Stomach (tissue), 19 donors: Measurements from ENCODE around the gene EPG5. TPM values are rescaled to one million over a fixed set of nuclear protein-coding genes. Genes with fewer than 3 reads are reported as not detected.

ENCODE experiments used
- DNase-seq, 2 donors: peaks; one replicate each; pipeline versions ENCODE4 v3.0.0 to v3.0.0-alpha.2; 2013 to 2019
- H3K27ac ChIP-seq, 5 donors: fragments of 200-600 bp in 4 of 5; sonication (generic) in 4 of 5; one replicate each; pipeline ENCODE4 v1.5.1; 2013 to 2019; ENCODE audit warnings: mild to moderate bottlenecking in 1 of 5, moderate library complexity in 1 of 5
- H3K27me3 ChIP-seq, 3 donors: fragments of 200-600 bp; sonication (generic); one replicate each; pipeline ENCODE4 v1.5.1; 2017 to 2019; ENCODE audit warnings: mixed run types in 1 of 3
- H3K36me3 ChIP-seq, 4 donors: fragments of 200-600 bp; sonication (generic); 1 replicate in 3 of 4; 2 replicates in 1 of 4; pipeline ENCODE4 v1.5.1; 2016 to 2019
- H3K4me1 ChIP-seq, 4 donors: fragments of 200-600 bp; sonication (generic); one replicate each; pipeline ENCODE4 v1.5.1; 2016 to 2019
- H3K4me3 ChIP-seq, 4 donors: fragments of 200-600 bp; sonication (generic) in 3 of 4; one replicate each; pipeline ENCODE4 v1.5.1; 2016 to 2019; ENCODE audit warnings: mild to moderate bottlenecking in 1 of 4
- H3K9me3 ChIP-seq, 4 donors: fragments of 200-600 bp; sonication (generic); one replicate each; pipeline ENCODE4 v1.5.1; 2016 to 2019
- EP300 ChIP-seq: sonication (generic); formaldehyde crosslinking; IDR thresholded peaks from one replicate; pipeline ENCODE4 v1.6.1; 2017; ENCODE audit warnings: antibody characterized with exemption
- POLR2A ChIP-seq, 4 donors: fragments of 450-650 bp; IDR thresholded peaks; one replicate each; pipeline ENCODE4 v1.6.1; 2016; ENCODE audit warnings: antibody characterized with exemption in 4 of 4, control low read depth in 2 of 4, mild to moderate bottlenecking in 1 of 4, moderate library complexity in 1 of 4
- POLR2AphosphoS5 ChIP-seq, 3 donors: sonication (generic); formaldehyde crosslinking; IDR thresholded peaks; one replicate each; pipeline ENCODE4 v1.6.1; 2016; ENCODE audit warnings: antibody characterized with exemption in 3 of 3
- WGBS, 5 donors: extraction: QIAGEN DNeasy Blood & Tissue Kit in 3 of 5; methylation state at CpG; one replicate each; pipeline versions ENCODE4 v1.1.5 to v1.1.7; 2013 to 2018; 5-methylcytosine and 5-hydroxymethylcytosine counted together
- intact Hi-C: fragments of 100-400 bp; cut with DNase I; formaldehyde crosslinking; loops from one replicate; pipeline ENCODE4 v1.15.1; 2023; ENCODE audit warnings: low total_unique reads
- long read RNA-seq, 10 donors: transcript quantifications; one replicate each; lab custom pipeline, GENCODE V29; 2026
- polyA plus RNA-seq, 3 donors: library from polyadenylated mRNA; stranded (reverse); fragments of 200-250 nt; gene quantifications; one replicate each; pipeline ENCODE4 v1.2.3, GENCODE V29; 2013
- total RNA-seq, 5 donors: library from RNA; depleted of rRNA; stranded (reverse); fragments of >200 nt; gene quantifications; one replicate each; pipeline versions ENCODE4 v1.1.0 to v1.2.3, GENCODE V29; 2014 to 2016
- TF ChIP-seq, protein P1 (sequence below), 7 experiments: fragments of 450-650 bp in 4 of 7; fragments of 200-600 bp in 3 of 7; sonication (generic) in 3 of 7; IDR thresholded peaks; one replicate each; pipeline ENCODE4 v1.5.1; 2016 to 2019; ENCODE audit warnings: antibody characterized with exemption in 7 of 7, control low read depth in 2 of 7, mild to moderate bottlenecking in 1 of 7
- donor health status: healthy with polysubstance abuse.
- donor health status: Bipolar disorder and iron deficiency.
- donor health status: healthy.

Gene EPG5
- total RNA-seq (10 to 100 TPM; 16.2 to 52.9 (median 22.6) TPM), polyA plus RNA-seq (1 to 10 TPM; 2.0 to 3.3 (median 2.9) TPM)
- long read RNA-seq, donor 1, result 0 reads
- long read RNA-seq, donor 2, result 0 reads
- long read RNA-seq, donor 3, result 0 reads
- long read RNA-seq, donor 4, result 0 reads
- long read RNA-seq, donor 5, result 0 reads
- long read RNA-seq, donor 6, result 0 reads
- long read RNA-seq, donor 7, result 0 reads
- long read RNA-seq, donor 8, result 0 reads
- long read RNA-seq, donor 9, result 0 reads
- long read RNA-seq, donor 10, result 0 reads

GRCh38 chr18:45967007-45967706, at the start of gene EPG5:
Gene EPG5 (minus strand): TSS chr18:45967329. CDS start chr18:45967239, 90 bp downstream.
- Histone ChIP-seq H3K27ac (peak within 1 kb of the TSS; percentile 78 to 91 (median 81)), H3K4me1 (peaks cover 4 to 40% (median 23%) of the 10 kb centered on the region in 4 donors), H3K36me3 (peaks cover 0 to 7% (median 2%) of the 10 kb centered on the region in 4 donors), H3K9me3 (no peaks in the 10 kb centered on the region), H3K27me3 (no peaks in the 10 kb centered on the region), H3K4me3 (peak within 1 kb of the TSS; percentile 64 to 97 (median 82))
- TF ChIP-seq, protein P1, sequence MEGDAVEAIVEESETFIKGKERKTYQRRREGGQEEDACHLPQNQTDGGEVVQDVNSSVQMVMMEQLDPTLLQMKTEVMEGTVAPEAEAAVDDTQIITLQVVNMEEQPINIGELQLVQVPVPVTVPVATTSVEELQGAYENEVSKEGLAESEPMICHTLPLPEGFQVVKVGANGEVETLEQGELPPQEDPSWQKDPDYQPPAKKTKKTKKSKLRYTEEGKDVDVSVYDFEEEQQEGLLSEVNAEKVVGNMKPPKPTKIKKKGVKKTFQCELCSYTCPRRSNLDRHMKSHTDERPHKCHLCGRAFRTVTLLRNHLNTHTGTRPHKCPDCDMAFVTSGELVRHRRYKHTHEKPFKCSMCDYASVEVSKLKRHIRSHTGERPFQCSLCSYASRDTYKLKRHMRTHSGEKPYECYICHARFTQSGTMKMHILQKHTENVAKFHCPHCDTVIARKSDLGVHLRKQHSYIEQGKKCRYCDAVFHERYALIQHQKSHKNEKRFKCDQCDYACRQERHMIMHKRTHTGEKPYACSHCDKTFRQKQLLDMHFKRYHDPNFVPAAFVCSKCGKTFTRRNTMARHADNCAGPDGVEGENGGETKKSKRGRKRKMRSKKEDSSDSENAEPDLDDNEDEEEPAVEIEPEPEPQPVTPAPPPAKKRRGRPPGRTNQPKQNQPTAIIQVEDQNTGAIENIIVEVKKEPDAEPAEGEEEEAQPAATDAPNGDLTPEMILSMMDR (IDR thresholded peaks at IDR 0.05), result no peak
- peak; percentile 87 to 97 (median 90) for TF ChIP-seq POLR2AphosphoS5 (IDR thresholded peaks at IDR 0.05)
- 0 to 1% (median 0%) methylated on average over 34 to 50 of the region's 50 CpGs for WGBS, 5 donors
- intact Hi-C loops, result loop anchor here (10.0 kb wide), 1 partner anchor 108 kb away; the partner anchor contains the start of gene PSTPIP2
- DNase-seq, result peak; percentile 97 to 98

GRCh38 chr18:46013484-46014189, 46.5 kb upstream of the EPG5 start:
- Histone ChIP-seq H3K27ac (no peak overlapping the region), H3K4me1 (peaks cover 0 to 15% (median 0%) of the 10 kb centered on the region in 4 donors), H3K27me3 (no peaks in the 10 kb centered on the region), H3K4me3 (no peak overlapping the region), H3K9me3 (no peaks in the 10 kb centered on the region), H3K36me3 (peaks cover 0 to 34% (median 30%) of the 10 kb centered on the region in 4 donors)
- WGBS, 5 donors, result 69 to 84% (median 80%) methylated on average over 5 of the region's 5 CpGs
- intact Hi-C loops, result no loop called here
- DNase-seq, result no peak
- TF ChIP-seq, protein P1 (IDR thresholded peaks at IDR 0.05), result no peak
- TF ChIP-seq POLR2AphosphoS5 (IDR thresholded peaks at IDR 0.05) (no peak), EP300 (no peak), POLR2A (IDR thresholded peaks at IDR 0.05) (no peak)

DNA sequence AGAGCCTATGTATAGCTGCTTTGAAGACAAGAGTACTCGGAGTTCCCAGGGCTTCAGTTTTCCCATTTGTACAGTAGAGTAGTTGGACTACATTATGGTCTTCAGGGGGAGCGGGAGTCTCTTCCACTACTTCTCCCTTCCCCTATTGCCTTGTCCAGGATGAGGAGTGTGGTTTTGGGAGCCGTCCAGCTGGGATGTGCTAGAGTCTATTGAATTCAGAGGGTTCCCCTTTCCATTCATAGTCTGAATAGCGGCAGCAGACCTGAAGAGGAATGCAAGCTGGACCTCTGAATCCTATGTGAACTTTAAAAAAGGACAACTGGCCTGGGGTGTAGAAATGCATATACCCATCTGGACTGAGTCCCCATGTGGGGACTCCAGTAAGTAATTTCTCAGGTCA, 43.5 kb upstream of the EPG5 start:
- H3K4me1 ChIP-seq, result peaks cover 0 to 15% (median 0%) of the 10 kb centered on the region in 4 donors
- H3K9me3 ChIP-seq, result no peaks in the 10 kb centered on the region
- 80 to 92% (median 91%) methylated on average over 4 of the region's 4 CpGs for WGBS, 5 donors
- peak overlapping the region in 1 of 5 donors; percentile 76 for H3K27ac ChIP-seq
- TF ChIP-seq EP300 (no peak), POLR2A (IDR thresholded peaks at IDR 0.05) (no peak), POLR2AphosphoS5 (IDR thresholded peaks at IDR 0.05) (no peak)
- TF ChIP-seq, protein P1 (IDR thresholded peaks at IDR 0.05), result no peak
- no peak for DNase-seq
- peaks cover 0 to 43% (median 36%) of the 10 kb centered on the region in 4 donors for H3K36me3 ChIP-seq
- intact Hi-C loops, result no loop called here
- no peaks in the 10 kb centered on the region for H3K27me3 ChIP-seq
- H3K4me3 ChIP-seq, result no peak overlapping the region

DNA sequence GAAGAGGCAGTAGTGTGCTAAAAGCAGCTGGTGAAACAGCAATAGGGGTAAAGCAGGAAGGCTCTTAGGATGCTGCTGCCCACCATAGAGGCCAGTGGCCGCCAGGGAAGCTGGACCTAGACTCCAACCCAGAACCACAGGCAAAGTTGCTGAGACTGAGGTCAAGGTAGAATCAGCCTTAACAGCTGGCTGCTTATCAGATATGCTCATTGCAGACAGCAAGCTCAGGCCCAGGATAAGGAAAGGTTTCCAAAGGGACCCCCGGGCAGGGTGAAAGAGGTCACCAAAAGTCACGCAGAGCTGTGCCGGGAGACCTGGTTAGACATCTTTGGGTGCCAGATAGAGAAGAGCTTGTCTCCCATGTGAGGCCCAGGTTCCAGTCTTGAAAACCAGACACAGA, 42.9 kb upstream of the EPG5 start:
- H3K4me3 ChIP-seq, result no peak overlapping the region
- no peaks in the 10 kb centered on the region for H3K27me3 ChIP-seq
- no peak for TF ChIP-seq POLR2AphosphoS5 (IDR thresholded peaks at IDR 0.05)
- no peak for TF ChIP-seq POLR2A (IDR thresholded peaks at IDR 0.05)
- TF ChIP-seq EP300, result no peak
- no peak for DNase-seq
- WGBS, 5 donors, result 87 to 91% (median 89%) methylated on average over 4 of the region's 4 CpGs
- peak overlapping the region in 2 of 5 donors; percentile 53 to 76 for H3K27ac ChIP-seq
- H3K9me3 ChIP-seq, result no peaks in the 10 kb centered on the region
- peaks cover 0 to 37% (median 32%) of the 10 kb centered on the region in 4 donors for H3K36me3 ChIP-seq
- H3K4me1 ChIP-seq, result peaks cover 0 to 15% (median 0%) of the 10 kb centered on the region in 4 donors
- intact Hi-C loops, result no loop called here
